ENCODE data around the gene TSEN15.

Gene TSEN15

DNA sequence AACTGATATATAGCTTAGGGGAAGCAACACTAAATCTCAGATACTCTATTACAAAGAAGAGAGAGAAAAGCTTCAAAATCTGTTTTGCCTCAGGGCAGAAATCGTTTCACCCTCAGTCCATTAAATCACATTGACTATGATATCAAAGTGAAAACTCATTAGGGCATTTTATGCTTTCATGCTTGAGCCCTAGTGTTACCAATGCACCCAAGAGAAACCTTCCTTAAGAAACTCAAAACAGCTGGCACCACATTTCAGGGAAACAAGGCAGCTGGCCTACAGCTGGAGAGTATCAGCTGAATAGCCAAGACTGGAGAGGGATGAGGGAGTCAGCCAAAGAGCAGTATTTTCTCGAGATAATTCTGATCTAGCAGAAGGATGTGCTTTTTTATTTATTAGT lies 28.9 kb upstream of the TSEN15 start:
- TF ChIP-seq, protein P1, sequence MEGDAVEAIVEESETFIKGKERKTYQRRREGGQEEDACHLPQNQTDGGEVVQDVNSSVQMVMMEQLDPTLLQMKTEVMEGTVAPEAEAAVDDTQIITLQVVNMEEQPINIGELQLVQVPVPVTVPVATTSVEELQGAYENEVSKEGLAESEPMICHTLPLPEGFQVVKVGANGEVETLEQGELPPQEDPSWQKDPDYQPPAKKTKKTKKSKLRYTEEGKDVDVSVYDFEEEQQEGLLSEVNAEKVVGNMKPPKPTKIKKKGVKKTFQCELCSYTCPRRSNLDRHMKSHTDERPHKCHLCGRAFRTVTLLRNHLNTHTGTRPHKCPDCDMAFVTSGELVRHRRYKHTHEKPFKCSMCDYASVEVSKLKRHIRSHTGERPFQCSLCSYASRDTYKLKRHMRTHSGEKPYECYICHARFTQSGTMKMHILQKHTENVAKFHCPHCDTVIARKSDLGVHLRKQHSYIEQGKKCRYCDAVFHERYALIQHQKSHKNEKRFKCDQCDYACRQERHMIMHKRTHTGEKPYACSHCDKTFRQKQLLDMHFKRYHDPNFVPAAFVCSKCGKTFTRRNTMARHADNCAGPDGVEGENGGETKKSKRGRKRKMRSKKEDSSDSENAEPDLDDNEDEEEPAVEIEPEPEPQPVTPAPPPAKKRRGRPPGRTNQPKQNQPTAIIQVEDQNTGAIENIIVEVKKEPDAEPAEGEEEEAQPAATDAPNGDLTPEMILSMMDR (conservative IDR thresholded peaks at IDR 0.05): no peak
- H3K27ac ChIP-seq: no peak overlapping the region

DNA sequence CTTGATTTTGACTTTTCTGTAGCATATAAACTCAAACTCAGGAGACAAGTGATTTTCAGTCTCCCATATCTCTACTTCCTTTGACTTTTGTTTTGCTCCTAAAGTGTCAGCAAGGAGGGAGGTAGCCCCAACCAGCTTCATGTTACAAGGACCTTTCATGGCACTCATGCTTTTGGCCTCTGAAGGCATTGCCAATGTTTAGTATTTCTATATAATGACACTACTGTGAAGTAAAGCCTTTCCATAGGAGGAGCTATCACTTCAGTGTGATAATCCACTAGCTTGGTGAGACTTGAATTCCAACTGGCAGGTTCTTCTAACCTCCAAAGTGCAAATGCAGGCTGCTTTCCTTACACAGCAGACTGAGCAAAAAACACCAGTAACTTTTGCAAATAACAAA lies 28.4 kb upstream of the TSEN15 start:
- TF ChIP-seq, protein P1 (conservative IDR thresholded peaks at IDR 0.05): no peak
- no peak overlapping the region for H3K27ac ChIP-seq

DNA sequence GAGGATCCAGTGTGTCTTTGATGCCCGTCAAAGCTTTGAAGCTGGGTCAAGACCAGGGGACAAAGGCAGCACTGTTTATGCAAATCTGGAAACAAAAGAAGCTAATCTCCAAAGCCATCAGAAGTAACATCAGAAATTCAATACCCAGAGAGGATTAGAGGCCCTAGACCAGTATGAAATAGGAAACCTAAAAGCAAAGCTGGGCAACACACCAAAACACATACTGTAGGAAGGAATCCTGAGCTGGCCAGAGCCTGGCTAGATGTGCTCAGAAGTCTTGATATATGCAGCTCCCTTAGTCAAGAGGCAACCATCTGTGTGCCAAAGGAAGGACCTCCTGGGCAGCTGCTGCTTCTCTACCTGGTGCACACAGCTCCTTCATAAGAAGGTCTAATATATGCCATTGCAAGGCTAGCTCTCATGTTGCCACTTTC lies 26.3 kb upstream of the TSEN15 start:
- TF ChIP-seq, protein P1 (conservative IDR thresholded peaks at IDR 0.05): no peak
- H3K27ac ChIP-seq: no peak overlapping the region; the same call in 1 of the 2 replicates

DNA sequence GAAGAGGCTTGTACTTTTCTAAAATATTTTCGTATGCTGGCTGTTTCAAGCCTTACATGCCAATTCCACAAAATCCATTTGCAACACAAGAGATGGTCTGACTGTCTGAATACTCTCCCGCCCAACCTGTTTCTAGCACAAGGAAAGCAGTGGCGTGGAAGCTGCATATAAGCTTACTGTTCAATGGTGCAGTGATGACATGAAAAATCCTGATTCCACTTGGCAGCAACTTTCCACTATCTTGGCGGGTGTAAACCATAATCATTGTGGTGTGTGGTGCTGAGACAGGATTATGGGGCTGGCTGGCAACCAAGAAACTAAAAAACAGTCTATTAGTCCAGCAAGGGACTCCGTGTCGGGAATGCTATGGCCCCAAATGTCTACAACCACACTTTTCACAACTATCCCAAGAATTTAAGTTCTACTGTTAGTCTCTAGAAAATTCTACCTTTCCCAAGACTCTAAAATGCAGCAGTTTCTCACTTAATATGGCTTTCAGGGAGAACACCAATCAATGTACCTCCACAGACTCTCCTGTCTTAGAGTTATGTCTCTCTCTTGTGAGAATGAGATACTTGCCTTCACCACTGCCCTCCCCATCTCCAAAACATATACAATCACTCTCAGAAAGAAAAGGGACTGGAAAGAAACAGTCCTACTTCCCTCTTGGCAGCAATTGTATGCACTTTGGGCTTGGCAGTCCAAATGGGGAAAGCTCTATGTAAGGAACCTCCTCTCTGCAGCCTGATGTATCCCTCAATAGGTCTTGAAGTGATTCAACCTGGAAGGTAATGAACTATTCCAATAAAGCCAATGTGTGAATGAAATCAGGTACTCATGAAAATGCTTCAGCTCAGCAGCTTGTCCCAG lies 23.5 kb upstream of the TSEN15 start:
- H3K27ac ChIP-seq: no peak overlapping the region
- TF ChIP-seq, protein P1 (conservative IDR thresholded peaks at IDR 0.05): no peak

- TF ChIP-seq, protein P1 (conservative IDR thresholded peaks at IDR 0.05): no peak
- no peak overlapping the region for H3K27ac ChIP-seq
These were observed 22.5 kb upstream of the TSEN15 start for GRCh38 chr1:184028854-184029623.

GRCh38 chr1:184030433-184031091 lies 21.0 kb upstream of the TSEN15 start:
- TF ChIP-seq, protein P1 (conservative IDR thresholded peaks at IDR 0.05): no peak
- H3K27ac ChIP-seq: no peak overlapping the region

GRCh38 chr1:184031092-184031408 lies 20.5 kb upstream of the TSEN15 start:
- H3K27ac ChIP-seq: no peak overlapping the region
- TF ChIP-seq, protein P1 (conservative IDR thresholded peaks at IDR 0.05): no peak
